Liver (tissue), 9 donors: Measurements from ENCODE around the gene MAP3K19. TPM values are rescaled to one million over a fixed set of nuclear protein-coding genes. Genes with fewer than 3 reads are reported as not detected.

Experiments used
- DNase-seq: peaks from one replicate; pipeline ENCODE4 v3.0.0-alpha.2; 2017; ENCODE audit warnings: low spot score
- H3K27ac ChIP-seq, 2 donors: one replicate each; pipeline ENCODE4 v1.7.0; 2013; ENCODE audit warnings: inconsistent platforms in 2 of 2, low read length in 2 of 2, control low read depth in 1 of 2, low read depth in 1 of 2, mild to moderate bottlenecking in 1 of 2
- H3K27me3 ChIP-seq, 4 donors: one replicate each; pipeline versions ENCODE4 v1.6.1 to v1.7.0; 2013; ENCODE audit warnings: low read length in 3 of 4, inconsistent platforms in 1 of 4, mild to moderate bottlenecking in 1 of 4, moderate library complexity in 1 of 4; ENCODE audit not compliant: control insufficient read depth in 4 of 4, insufficient read depth in 4 of 4
- H3K36me3 ChIP-seq, 4 donors: one replicate each; pipeline versions ENCODE4 v1.6.1 to v1.7.0; 2013; ENCODE audit warnings: low read length in 3 of 4, mild to moderate bottlenecking in 3 of 4, low read depth in 1 of 4, moderate library complexity in 1 of 4; ENCODE audit not compliant: control insufficient read depth in 4 of 4, insufficient read depth in 3 of 4
- H3K4me1 ChIP-seq, 4 donors: one replicate each; pipeline versions ENCODE4 v1.6.1 to v1.7.0; 2013; ENCODE audit warnings: low read length in 3 of 4, mild to moderate bottlenecking in 3 of 4, moderate library complexity in 1 of 4; ENCODE audit not compliant: control insufficient read depth in 4 of 4, insufficient read depth in 4 of 4
- H3K4me3 ChIP-seq, 3 donors: one replicate each; pipeline versions ENCODE4 v1.6.1 to v1.7.0; 2013; ENCODE audit warnings: low read length in 3 of 3, control low read depth in 1 of 3, low read depth in 1 of 3, mild to moderate bottlenecking in 1 of 3
- H3K9ac ChIP-seq, 2 donors: one replicate each; pipeline ENCODE4 v1.7.0; 2013; ENCODE audit warnings: low read length in 2 of 2, mild to moderate bottlenecking in 2 of 2, moderate library complexity in 2 of 2, control low read depth in 1 of 2, low read depth in 1 of 2
- H3K9me3 ChIP-seq, 4 donors: one replicate each; pipeline versions ENCODE4 v1.6.1 to v1.7.0; 2013; ENCODE audit warnings: low read length in 3 of 4; ENCODE audit not compliant: control insufficient read depth in 4 of 4
- FOXA1 ChIP-seq: IDR thresholded peaks from 2 replicates; pipeline ENCODE4 v1.6.1; 2016; ENCODE audit warnings: antibody characterized with exemption
- FOXA2 ChIP-seq: IDR thresholded peaks from 2 replicates; pipeline ENCODE4 v1.6.1; 2016; ENCODE audit warnings: antibody characterized with exemption
- GABPA ChIP-seq, 2 donors: IDR thresholded peaks in 1 of 2; conservative IDR thresholded peaks in 1 of 2; 2 replicates each; pipeline ENCODE4 v1.6.1; 2016; ENCODE audit warnings: antibody characterized with exemption in 2 of 2, mild to moderate bottlenecking in 1 of 2, moderate library complexity in 1 of 2
- HNF4A ChIP-seq, 2 donors: conservative IDR thresholded peaks; 2 replicates each; pipeline ENCODE4 v1.6.1; 2016; ENCODE audit warnings: antibody characterized with exemption in 2 of 2, mild to moderate bottlenecking in 2 of 2
- HNF4G ChIP-seq: IDR thresholded peaks from 2 replicates; pipeline ENCODE4 v1.6.1; 2016; ENCODE audit warnings: antibody characterized with exemption
- JUND ChIP-seq, 2 donors: IDR thresholded peaks; 2 replicates each; pipeline ENCODE4 v1.6.1; 2016; ENCODE audit warnings: antibody characterized with exemption in 2 of 2
- RAD21 ChIP-seq, 2 donors: IDR thresholded peaks; 2 replicates each; pipeline ENCODE4 v1.6.1; 2016; ENCODE audit warnings: antibody characterized with exemption in 2 of 2, mild to moderate bottlenecking in 2 of 2
- RXRA ChIP-seq, 2 donors: IDR thresholded peaks; 2 replicates each; pipeline ENCODE4 v1.6.1; 2017 to 2018; ENCODE audit warnings: antibody characterized with exemption in 2 of 2, mild to moderate bottlenecking in 1 of 2
- SP1 ChIP-seq: IDR thresholded peaks from 2 replicates; pipeline ENCODE4 v1.6.1; 2018; ENCODE audit warnings: antibody characterized with exemption, mild to moderate bottlenecking
- TAF1 ChIP-seq: conservative IDR thresholded peaks from 2 replicates; pipeline ENCODE4 v1.6.1; 2016; ENCODE audit warnings: antibody characterized with exemption, mild to moderate bottlenecking
- YY1 ChIP-seq: IDR thresholded peaks from 2 replicates; pipeline ENCODE4 v1.6.1; 2016; ENCODE audit warnings: antibody characterized with exemption, mild to moderate bottlenecking
- WGBS: extraction: QIAGEN DNeasy Blood & Tissue Kit; methylation state at CpG from one replicate; pipeline ENCODE4 v1.1.7; 2013; 5-methylcytosine and 5-hydroxymethylcytosine counted together
- polyA plus RNA-seq, 2 donors: library from polyadenylated mRNA; stranded (reverse) in 1 of 2; unstranded in 1 of 2; fragments of 200-250 nt in 1 of 2; fragments of >200 nt in 1 of 2; fragmentation: Nextera tagmentation in 1 of 2; extraction: Ambion mirVana in 1 of 2; gene quantifications; one replicate each; pipeline versions ENCODE4 v1.2.1 to v1.2.3, GENCODE V29; 2013 to 2015
- total RNA-seq, 2 donors: library from RNA; depleted of rRNA; stranded (reverse); fragments of >200 nt; gene quantifications; one replicate each; pipeline ENCODE4 v1.2.3, GENCODE V29; 2014
- TF ChIP-seq, protein P1 (sequence below): IDR thresholded peaks from 2 replicates; pipeline ENCODE4 v1.6.1; 2016; ENCODE audit warnings: antibody characterized with exemption, mild to moderate bottlenecking
- TF ChIP-seq, protein P2 (sequence below): fragments of 150-350 bp; IDR thresholded peaks from 2 replicates; pipeline ENCODE4 v1.5.1; 2017; ENCODE audit warnings: improper control_type of control experiment, low read depth, low read length; ENCODE audit not compliant: missing input control
- TF ChIP-seq, protein P3 (sequence below): IDR thresholded peaks from 2 replicates; pipeline ENCODE4 v1.6.1; 2016; ENCODE audit warnings: antibody characterized with exemption
- TF ChIP-seq, protein P4 (sequence below): IDR thresholded peaks from 2 replicates; pipeline ENCODE4 v1.6.1; 2016; ENCODE audit warnings: antibody characterized with exemption
- TF ChIP-seq, protein P5 (sequence below): IDR thresholded peaks from 2 replicates; pipeline ENCODE4 v1.6.1; 2016; ENCODE audit warnings: antibody characterized with exemption
- donor health status: healthy.
- donor health status: healthy.
- donor health status: healthy.
- donor health status: healthy.
- donor health status: healthy.

MAP3K19 gene
- total and polyA plus RNA-seq, 4 donors: not detected

DNA sequence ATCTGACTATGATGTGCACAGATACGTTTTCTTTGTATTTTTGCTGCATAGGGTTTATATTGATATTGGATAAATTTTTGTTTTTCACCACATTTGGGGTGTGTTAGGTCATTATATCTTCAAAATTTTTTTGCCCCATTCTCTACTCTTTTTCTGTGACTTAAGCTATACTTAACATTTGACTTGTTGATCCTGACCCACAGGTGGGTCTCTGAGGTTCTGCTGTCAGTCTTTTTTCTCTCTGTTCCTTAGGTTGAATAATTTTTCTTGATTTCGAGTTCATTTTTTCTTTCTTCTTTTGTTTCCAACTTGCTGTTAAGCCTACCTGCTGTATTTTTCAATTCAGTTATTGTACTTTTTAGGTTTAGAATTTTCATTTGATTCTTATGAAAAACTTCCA is 16.9 kb upstream of the MAP3K19 start:
- no peak overlapping the region for H3K27ac ChIP-seq
- no peaks in the 10 kb centered on the region for H3K9me3 ChIP-seq
- WGBS: 97% methylated on average over 2 of the region's 2 CpGs
- TF ChIP-seq RXRA (IDR thresholded peaks at IDR 0.05) (no peak), YY1 (no peak), FOXA1 (no peak), TAF1 (no peak)
- TF ChIP-seq, protein P1, sequence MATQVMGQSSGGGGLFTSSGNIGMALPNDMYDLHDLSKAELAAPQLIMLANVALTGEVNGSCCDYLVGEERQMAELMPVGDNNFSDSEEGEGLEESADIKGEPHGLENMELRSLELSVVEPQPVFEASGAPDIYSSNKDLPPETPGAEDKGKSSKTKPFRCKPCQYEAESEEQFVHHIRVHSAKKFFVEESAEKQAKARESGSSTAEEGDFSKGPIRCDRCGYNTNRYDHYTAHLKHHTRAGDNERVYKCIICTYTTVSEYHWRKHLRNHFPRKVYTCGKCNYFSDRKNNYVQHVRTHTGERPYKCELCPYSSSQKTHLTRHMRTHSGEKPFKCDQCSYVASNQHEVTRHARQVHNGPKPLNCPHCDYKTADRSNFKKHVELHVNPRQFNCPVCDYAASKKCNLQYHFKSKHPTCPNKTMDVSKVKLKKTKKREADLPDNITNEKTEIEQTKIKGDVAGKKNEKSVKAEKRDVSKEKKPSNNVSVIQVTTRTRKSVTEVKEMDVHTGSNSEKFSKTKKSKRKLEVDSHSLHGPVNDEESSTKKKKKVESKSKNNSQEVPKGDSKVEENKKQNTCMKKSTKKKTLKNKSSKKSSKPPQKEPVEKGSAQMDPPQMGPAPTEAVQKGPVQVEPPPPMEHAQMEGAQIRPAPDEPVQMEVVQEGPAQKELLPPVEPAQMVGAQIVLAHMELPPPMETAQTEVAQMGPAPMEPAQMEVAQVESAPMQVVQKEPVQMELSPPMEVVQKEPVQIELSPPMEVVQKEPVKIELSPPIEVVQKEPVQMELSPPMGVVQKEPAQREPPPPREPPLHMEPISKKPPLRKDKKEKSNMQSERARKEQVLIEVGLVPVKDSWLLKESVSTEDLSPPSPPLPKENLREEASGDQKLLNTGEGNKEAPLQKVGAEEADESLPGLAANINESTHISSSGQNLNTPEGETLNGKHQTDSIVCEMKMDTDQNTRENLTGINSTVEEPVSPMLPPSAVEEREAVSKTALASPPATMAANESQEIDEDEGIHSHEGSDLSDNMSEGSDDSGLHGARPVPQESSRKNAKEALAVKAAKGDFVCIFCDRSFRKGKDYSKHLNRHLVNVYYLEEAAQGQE: no peak
- TF ChIP-seq, protein P2, sequence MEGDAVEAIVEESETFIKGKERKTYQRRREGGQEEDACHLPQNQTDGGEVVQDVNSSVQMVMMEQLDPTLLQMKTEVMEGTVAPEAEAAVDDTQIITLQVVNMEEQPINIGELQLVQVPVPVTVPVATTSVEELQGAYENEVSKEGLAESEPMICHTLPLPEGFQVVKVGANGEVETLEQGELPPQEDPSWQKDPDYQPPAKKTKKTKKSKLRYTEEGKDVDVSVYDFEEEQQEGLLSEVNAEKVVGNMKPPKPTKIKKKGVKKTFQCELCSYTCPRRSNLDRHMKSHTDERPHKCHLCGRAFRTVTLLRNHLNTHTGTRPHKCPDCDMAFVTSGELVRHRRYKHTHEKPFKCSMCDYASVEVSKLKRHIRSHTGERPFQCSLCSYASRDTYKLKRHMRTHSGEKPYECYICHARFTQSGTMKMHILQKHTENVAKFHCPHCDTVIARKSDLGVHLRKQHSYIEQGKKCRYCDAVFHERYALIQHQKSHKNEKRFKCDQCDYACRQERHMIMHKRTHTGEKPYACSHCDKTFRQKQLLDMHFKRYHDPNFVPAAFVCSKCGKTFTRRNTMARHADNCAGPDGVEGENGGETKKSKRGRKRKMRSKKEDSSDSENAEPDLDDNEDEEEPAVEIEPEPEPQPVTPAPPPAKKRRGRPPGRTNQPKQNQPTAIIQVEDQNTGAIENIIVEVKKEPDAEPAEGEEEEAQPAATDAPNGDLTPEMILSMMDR: no peak
- TF ChIP-seq, protein P3, sequence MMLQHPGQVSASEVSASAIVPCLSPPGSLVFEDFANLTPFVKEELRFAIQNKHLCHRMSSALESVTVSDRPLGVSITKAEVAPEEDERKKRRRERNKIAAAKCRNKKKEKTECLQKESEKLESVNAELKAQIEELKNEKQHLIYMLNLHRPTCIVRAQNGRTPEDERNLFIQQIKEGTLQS: no peak
- TF ChIP-seq, protein P4, sequence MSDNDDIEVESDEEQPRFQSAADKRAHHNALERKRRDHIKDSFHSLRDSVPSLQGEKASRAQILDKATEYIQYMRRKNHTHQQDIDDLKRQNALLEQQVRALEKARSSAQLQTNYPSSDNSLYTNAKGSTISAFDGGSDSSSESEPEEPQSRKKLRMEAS: no peak
- TF ChIP-seq, protein P5, sequence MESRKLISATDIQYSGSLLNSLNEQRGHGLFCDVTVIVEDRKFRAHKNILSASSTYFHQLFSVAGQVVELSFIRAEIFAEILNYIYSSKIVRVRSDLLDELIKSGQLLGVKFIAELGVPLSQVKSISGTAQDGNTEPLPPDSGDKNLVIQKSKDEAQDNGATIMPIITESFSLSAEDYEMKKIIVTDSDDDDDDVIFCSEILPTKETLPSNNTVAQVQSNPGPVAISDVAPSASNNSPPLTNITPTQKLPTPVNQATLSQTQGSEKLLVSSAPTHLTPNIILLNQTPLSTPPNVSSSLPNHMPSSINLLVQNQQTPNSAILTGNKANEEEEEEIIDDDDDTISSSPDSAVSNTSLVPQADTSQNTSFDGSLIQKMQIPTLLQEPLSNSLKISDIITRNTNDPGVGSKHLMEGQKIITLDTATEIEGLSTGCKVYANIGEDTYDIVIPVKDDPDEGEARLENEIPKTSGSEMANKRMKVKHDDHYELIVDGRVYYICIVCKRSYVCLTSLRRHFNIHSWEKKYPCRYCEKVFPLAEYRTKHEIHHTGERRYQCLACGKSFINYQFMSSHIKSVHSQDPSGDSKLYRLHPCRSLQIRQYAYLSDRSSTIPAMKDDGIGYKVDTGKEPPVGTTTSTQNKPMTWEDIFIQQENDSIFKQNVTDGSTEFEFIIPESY: no peak
- DNase-seq: no peak
- H3K4me3 ChIP-seq: no peak overlapping the region
- peaks cover 1 to 10% (median 6%) of the 10 kb centered on the region in 4 donors for H3K36me3 ChIP-seq
- no peak overlapping the region for H3K9ac ChIP-seq
- H3K4me1 ChIP-seq: no peaks in the 10 kb centered on the region
- H3K27me3 ChIP-seq: no peaks in the 10 kb centered on the region

DNA sequence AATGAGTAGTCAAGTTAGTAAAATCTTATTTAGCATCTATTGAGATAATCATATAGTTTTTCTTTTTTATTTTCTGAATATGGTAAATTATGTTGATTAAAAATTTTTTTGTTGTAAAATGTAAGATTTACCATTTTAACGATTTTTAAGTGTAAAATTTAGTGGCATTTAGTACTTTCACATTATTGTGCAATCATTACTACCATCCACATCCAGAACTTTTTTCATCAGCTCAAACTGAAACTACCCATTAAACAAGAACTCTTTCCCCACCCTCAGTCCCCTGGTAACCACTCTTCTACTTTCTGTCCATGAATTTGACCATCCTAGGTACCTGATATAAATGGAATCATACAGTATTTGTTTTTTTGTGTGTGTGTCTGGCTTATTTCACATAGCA is 16.0 kb upstream of the MAP3K19 start:
- Histone ChIP-seq H3K27me3 (no peaks in the 10 kb centered on the region), H3K9ac (no peak overlapping the region), H3K9me3 (no peaks in the 10 kb centered on the region), H3K36me3 (peaks cover 1 to 10% (median 6%) of the 10 kb centered on the region in 4 donors), H3K27ac (no peak overlapping the region), H3K4me1 (no peaks in the 10 kb centered on the region), H3K4me3 (no peak overlapping the region)
- DNase-seq: no peak
- WGBS: 55% methylated on average over 1 of the region's 1 CpG
- TF ChIP-seq YY1: no peak
- no peak for TF ChIP-seq TAF1
- no peak for TF ChIP-seq JUND (IDR thresholded peaks at IDR 0.05)
- TF ChIP-seq, protein P4: no peak
- TF ChIP-seq, protein P5: no peak
- TF ChIP-seq RAD21 (IDR thresholded peaks at IDR 0.05): no peak
- TF ChIP-seq SP1: no peak
- no peak for TF ChIP-seq GABPA (IDR thresholded peaks at IDR 0.05 in 1 of 2, conservative IDR thresholded peaks at IDR 0.05 in 1 of 2)
- no peak for TF ChIP-seq HNF4G
- TF ChIP-seq, protein P3: no peak
- TF ChIP-seq HNF4A (conservative IDR thresholded peaks at IDR 0.05): no peak
- no peak for TF ChIP-seq FOXA1
- TF ChIP-seq FOXA2: no peak
- TF ChIP-seq, protein P2: no peak
